Adipocyte (in vitro differentiated cells): Measurements from ENCODE around the gene SPSB1.
"Not testable (repeated sequence)": the region's sequence is repeated elsewhere in the genome, so short reads cannot be mapped to it uniquely, and the experiment has no call there.

Source experiments
- DNase-seq: peaks from one replicate; pipeline ENCODE4 v3.0.0-alpha.2; 2015; ENCODE audit warnings: low read depth
- H3K27me3 ChIP-seq: replicated peaks from 2 replicates; pipeline ENCODE4 v1.7.0; 2013; ENCODE audit warnings: mild to moderate bottlenecking, low read length, moderate library complexity; ENCODE audit not compliant: control insufficient read depth, insufficient read depth
- H3K36me3 ChIP-seq: 2 replicates; pipeline ENCODE4 v1.7.0; 2013; ENCODE audit warnings: low read length, mild to moderate bottlenecking, moderate library complexity; ENCODE audit not compliant: control insufficient read depth, insufficient read depth, severe bottlenecking
- H3K4me1 ChIP-seq: 2 replicates; pipeline ENCODE4 v1.7.0; 2013; ENCODE audit warnings: mild to moderate bottlenecking, low read length, moderate library complexity; ENCODE audit not compliant: control insufficient read depth, insufficient read depth
- H3K4me3 ChIP-seq: 2 replicates; pipeline ENCODE4 v1.7.0; 2013; ENCODE audit warnings: mild to moderate bottlenecking, low read length, moderate library complexity
- H3K9ac ChIP-seq: 2 replicates; pipeline ENCODE4 v1.7.0; 2013; ENCODE audit warnings: mild to moderate bottlenecking, low read length, moderate library complexity
- H3K9me3 ChIP-seq: 2 replicates; pipeline ENCODE4 v1.7.0; 2013; ENCODE audit warnings: mild to moderate bottlenecking, low read length, moderate library complexity; ENCODE audit not compliant: control insufficient read depth

Gene SPSB1

DNA sequence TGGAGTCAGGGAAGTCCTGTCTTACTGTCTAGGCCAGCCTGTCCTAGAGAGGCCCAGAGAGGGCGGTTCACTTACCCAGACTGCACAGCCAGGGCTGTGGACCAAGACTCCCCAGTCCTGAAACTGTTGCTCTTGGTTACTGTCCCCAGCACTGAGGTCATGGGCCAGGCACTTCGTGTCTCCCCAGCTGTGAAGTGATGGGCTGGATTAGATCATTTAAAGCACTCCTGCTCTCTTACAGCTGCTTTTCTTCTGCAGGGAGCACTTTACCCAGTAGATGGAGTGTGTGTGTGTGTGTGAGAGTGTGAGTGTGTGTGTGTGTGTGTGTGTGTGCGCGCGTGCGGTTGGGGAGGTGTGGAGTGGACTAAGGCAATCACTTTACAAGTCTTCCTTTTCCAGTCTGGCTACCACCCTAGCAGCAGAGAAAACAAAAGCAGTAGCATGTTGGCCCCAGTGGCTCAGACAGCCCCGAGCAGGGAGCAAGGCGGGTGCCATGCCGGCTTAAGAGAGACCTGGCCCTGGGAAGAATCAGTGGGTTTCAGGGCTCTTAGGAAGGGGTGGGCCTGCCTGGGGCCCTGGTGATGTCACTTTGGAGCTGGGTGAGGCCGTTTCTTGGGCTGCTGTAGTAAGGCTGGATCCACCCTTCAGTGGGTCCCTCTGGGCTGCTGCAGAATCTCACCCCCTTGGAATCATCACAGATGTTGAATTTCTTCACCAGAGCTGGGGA is 2.4 kb downstream of the SPSB1 start:
- Histone ChIP-seq H3K4me3 (peak overlapping the region; percentile 96), H3K9me3 (no peaks in the 10 kb centered on the region), H3K4me1 (peaks cover 64% of the 10 kb centered on the region), H3K27me3 (no peaks in the 10 kb centered on the region), H3K36me3 (no peaks in the 10 kb centered on the region), H3K9ac (peak overlapping the region; percentile 96)
- DNase-seq = peak; percentile 49

- Histone ChIP-seq H3K4me1 (peaks cover 65% of the 10 kb centered on the region), H3K4me3 (peak overlapping the region; percentile 96), H3K9me3 (no peaks in the 10 kb centered on the region), H3K36me3 (peaks cover 5% of the 10 kb centered on the region), H3K27me3 (no peaks in the 10 kb centered on the region), H3K9ac (peak overlapping the region; percentile 96)
- no peak for DNase-seq
Measured at GRCh38 chr1:9295884-9296283, 3.2 kb downstream of the SPSB1 start.

DNA sequence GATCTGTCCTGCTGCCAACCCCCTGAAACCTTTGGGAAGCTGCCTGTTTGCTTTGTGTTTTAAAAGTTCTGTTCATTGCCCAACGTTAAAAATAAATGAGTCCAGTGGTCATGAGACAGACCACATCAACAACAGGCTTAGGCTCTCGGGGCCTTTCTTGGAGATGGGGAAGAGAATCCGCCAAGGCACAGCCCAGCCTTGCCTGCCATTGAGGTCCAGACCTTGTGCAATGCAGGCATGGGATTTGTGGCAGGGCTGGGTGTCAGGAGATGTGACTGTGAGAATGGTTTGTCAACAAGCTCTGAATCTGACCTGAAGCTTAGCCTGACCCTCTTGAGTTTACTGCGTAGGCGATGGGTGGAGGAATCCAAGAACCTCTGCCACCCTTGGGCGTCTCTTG is 4.2 kb downstream of the SPSB1 start:
- Histone ChIP-seq H3K9me3 (no peaks in the 10 kb centered on the region), H3K36me3 (peaks cover 12% of the 10 kb centered on the region), H3K27me3 (no peaks in the 10 kb centered on the region), H3K4me3 (peak overlapping the region; percentile 96), H3K4me1 (peaks cover 61% of the 10 kb centered on the region), H3K9ac (no peak overlapping the region)
- no peak for DNase-seq

GRCh38 chr1:9297831-9298230 is 5.1 kb downstream of the SPSB1 start:
- Histone ChIP-seq H3K27me3 (no peaks in the 10 kb centered on the region), H3K9me3 (no peaks in the 10 kb centered on the region), H3K4me3 (no peak overlapping the region), H3K9ac (no peak overlapping the region), H3K4me1 (peaks cover 65% of the 10 kb centered on the region), H3K36me3 (peaks cover 14% of the 10 kb centered on the region)
- DNase-seq = no peak

- Histone ChIP-seq H3K4me1 (peaks cover 69% of the 10 kb centered on the region), H3K9ac (no peak overlapping the region), H3K9me3 (no peaks in the 10 kb centered on the region), H3K4me3 (no peak overlapping the region), H3K36me3 (peaks cover 14% of the 10 kb centered on the region), H3K27me3 (no peaks in the 10 kb centered on the region)
- DNase-seq = no peak
Measured at GRCh38 chr1:9298282-9298681, 5.6 kb downstream of the SPSB1 start.

- H3K9ac ChIP-seq = peak overlapping the region; percentile 2
- peaks cover 68% of the 10 kb centered on the region for H3K4me1 ChIP-seq
- H3K36me3 ChIP-seq = peaks cover 14% of the 10 kb centered on the region
- not testable (repeated sequence) for H3K9me3 ChIP-seq, H3K27me3 ChIP-seq
- DNase-seq = peak; percentile 83
- H3K4me3 ChIP-seq = peak overlapping the region; percentile 1
Measured at GRCh38 chr1:9299571-9300541, 7.2 kb downstream of the SPSB1 start.

DNA sequence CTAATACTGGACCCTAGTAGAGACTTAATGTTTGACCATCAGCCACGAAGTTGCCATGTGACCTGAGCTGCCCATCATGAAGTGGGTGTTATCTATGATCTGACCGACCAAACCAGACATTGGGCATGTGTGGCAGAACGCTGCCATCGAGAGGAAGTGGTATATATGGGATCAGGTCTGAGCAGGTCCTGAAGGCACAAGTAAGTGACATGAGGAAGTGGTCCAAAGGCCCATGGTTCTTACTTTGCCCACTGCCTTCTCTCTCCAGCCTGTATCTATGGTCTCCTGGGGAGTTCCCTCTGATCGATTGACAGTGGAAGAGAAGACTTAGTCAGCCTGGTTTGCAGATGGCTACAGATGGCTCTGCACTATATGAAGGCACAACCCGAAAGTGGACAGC is 7.9 kb downstream of the SPSB1 start:
- peaks cover 14% of the 10 kb centered on the region for H3K36me3 ChIP-seq
- H3K4me3 ChIP-seq = peak overlapping the region; percentile 1
- peaks cover 61% of the 10 kb centered on the region for H3K4me1 ChIP-seq
- H3K9me3 ChIP-seq = no peaks in the 10 kb centered on the region
- H3K9ac ChIP-seq = peak overlapping the region; percentile 2
- DNase-seq = no peak
- H3K27me3 ChIP-seq = no peaks in the 10 kb centered on the region

- peaks cover 48% of the 10 kb centered on the region for H3K4me1 ChIP-seq
- H3K27me3 ChIP-seq = no peaks in the 10 kb centered on the region
- peak overlapping the region; percentile 46 for H3K4me3 ChIP-seq
- no peaks in the 10 kb centered on the region for H3K9me3 ChIP-seq
- peaks cover 14% of the 10 kb centered on the region for H3K36me3 ChIP-seq
- peak; percentile 92 for DNase-seq
- H3K9ac ChIP-seq = peak overlapping the region; percentile 2
Measured at GRCh38 chr1:9302745-9303524, 10.2 kb downstream of the SPSB1 start.

DNA sequence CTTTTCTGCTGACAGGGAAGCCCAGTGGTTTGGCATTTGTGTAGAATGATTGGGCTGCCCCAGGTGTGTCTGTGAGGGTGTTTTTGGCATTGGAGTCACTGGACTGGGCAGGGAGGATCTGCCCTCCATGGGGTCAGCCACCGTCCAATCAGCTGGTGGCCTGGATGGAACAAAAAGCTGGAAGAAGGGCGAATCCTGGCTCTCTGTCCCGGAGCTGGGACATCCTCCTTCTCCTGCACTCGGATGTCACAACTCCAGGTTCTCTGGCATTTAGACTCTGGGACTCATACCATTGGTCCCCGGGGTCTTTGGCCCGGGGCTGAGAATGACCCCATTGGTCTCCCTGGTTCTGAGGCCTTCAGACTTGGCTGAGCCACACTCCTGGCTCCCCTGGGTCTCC is 11.2 kb downstream of the SPSB1 start:
- H3K27me3 ChIP-seq = no peaks in the 10 kb centered on the region
- no peak for DNase-seq

GRCh38 chr1:9305216-9305615 is 12.5 kb downstream of the SPSB1 start:
- no peak for DNase-seq
- Histone ChIP-seq H3K9ac (no peak overlapping the region), H3K4me3 (no peak overlapping the region), H3K9me3 (no peaks in the 10 kb centered on the region), H3K4me1 (peaks cover 38% of the 10 kb centered on the region), H3K36me3 (peaks cover 14% of the 10 kb centered on the region), H3K27me3 (no peaks in the 10 kb centered on the region)

More for the DNA sequence above, 11.2 kb downstream of the SPSB1 start:
- no peak overlapping the region for H3K9ac ChIP-seq
- peaks cover 43% of the 10 kb centered on the region for H3K4me1 ChIP-seq
- no peaks in the 10 kb centered on the region for H3K9me3 ChIP-seq
- peaks cover 14% of the 10 kb centered on the region for H3K36me3 ChIP-seq
- no peak overlapping the region for H3K4me3 ChIP-seq

DNA sequence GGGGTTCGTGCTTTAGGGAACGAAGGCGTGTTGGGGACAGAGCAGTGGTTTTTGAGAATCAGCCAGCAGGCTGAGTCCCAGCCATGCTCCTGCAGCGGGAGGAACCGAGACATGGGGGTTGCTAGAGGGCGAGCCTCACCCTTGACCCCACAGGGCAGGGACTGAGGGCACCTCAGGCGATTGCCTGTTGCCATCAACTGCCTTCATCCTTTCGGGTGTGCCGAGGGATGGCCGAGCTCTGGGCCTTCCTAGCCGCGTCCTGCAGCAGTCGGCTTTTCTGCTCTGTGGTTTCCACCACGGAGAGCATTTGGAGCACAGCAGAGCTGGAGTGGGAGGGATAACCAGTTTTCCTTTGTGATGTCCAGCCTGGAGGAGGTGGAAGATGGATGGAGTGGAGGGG is 13.3 kb downstream of the SPSB1 start:
- H3K4me3 ChIP-seq = no peak overlapping the region
- DNase-seq = no peak
- no peaks in the 10 kb centered on the region for H3K27me3 ChIP-seq
- H3K36me3 ChIP-seq = peaks cover 8% of the 10 kb centered on the region
- H3K9ac ChIP-seq = no peak overlapping the region
- no peaks in the 10 kb centered on the region for H3K9me3 ChIP-seq
- H3K4me1 ChIP-seq = peaks cover 30% of the 10 kb centered on the region
